ENCODE measurements around the gene GAGE12G. TPM values are rescaled to one million over a fixed set of nuclear protein-coding genes. Genes with fewer than 3 reads are reported as not detected.
"Not testable (repeated sequence)": the region's sequence is repeated elsewhere in the genome, so short reads cannot be mapped to it uniquely, and the experiment has no call there.

GAGE12G gene
- total and polyA plus RNA-seq, 7 experiments from 2014 or later, result not detected

DNA sequence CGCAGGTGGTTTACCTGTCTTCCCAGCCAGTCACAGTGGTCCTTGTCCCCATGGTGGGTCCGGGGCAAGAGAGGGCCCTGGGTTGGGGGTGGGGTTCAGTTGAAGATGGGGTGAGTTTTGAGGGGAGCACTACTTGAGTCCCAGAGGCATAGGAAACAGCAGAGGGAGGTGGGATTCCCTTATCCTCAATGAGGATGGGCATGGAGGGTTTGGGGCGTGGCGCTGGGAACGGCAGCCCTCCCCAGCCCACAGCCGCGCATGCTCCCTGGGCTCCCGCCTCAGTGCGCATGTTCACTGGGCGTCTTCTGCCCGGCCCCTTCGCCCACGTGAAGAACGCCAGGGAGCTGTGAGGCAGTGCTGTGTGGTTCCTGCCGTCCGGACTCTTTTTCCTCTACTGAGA is 9.4 kb downstream of the GAGE12G start, which contains the start of gene GAGE12H:
Gene GAGE12H, plus strand, starts transcription at position 301 of the 400 bp plus-strand sequence. CDS start 1,155 bp downstream, outside the sequence.
- CTCF ChIA-PET, POLR2A ChIA-PET, ATAC-seq: not testable (repeated sequence)

DNA sequence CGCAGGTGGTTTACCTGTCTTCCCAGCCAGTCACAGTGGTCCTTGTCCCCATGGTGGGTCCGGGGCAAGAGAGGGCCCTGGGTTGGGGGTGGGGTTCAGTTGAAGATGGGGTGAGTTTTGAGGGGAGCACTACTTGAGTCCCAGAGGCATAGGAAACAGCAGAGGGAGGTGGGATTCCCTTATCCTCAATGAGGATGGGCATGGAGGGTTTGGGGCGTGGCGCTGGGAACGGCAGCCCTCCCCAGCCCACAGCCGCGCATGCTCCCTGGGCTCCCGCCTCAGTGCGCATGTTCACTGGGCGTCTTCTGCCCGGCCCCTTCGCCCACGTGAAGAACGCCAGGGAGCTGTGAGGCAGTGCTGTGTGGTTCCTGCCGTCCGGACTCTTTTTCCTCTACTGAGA is 19.0 kb downstream of the GAGE12G start, which contains the start of gene GAGE2A:
Gene GAGE2A, plus strand, starts transcription at position 301 of the 400 bp plus-strand sequence. CDS start 1,155 bp downstream, outside the sequence.
- H3K4me1 ChIP-seq (ENCODE audit: control insufficient read depth in 2 of 2, insufficient read depth in 2 of 2, low read length in 2 of 2); H3K4me3 ChIP-seq (ENCODE audit: low read length); H3K36me3 Mint-ChIP-seq; H3K27me3 ChIP-seq (ENCODE audit: control insufficient read depth in 2 of 2, insufficient read depth in 2 of 2, low read length in 2 of 2); DNase-seq; ATAC-seq; H3K27ac Mint-ChIP-seq; CTCF ChIA-PET; H3K36me3 ChIP-seq (ENCODE audit: control insufficient read depth in 2 of 3, insufficient read depth in 3 of 3, low read length in 3 of 3); POLR2A ChIA-PET; intact Hi-C loops (cut with micrococcal nuclease); H3K27me3 Mint-ChIP-seq; H3K27ac ChIP-seq (ENCODE audit: low read depth, low read length); H3K9me3 Mint-ChIP-seq; H3K4me1 Mint-ChIP-seq; H3K4me3 Mint-ChIP-seq; H3K9me3 ChIP-seq (ENCODE audit: control insufficient read depth in 2 of 3, low read length in 3 of 3): not testable (repeated sequence)

More for the DNA sequence above, 9.4 kb downstream of the GAGE12G start, which contains the start of gene GAGE12H:
- DNase-seq; H3K9me3 ChIP-seq (ENCODE audit: control insufficient read depth in 2 of 3, low read length in 3 of 3); H3K4me1 ChIP-seq (ENCODE audit: control insufficient read depth in 2 of 2, insufficient read depth in 2 of 2, low read length in 2 of 2); H3K36me3 Mint-ChIP-seq; H3K4me1 Mint-ChIP-seq; H3K27me3 ChIP-seq (ENCODE audit: control insufficient read depth in 2 of 2, insufficient read depth in 2 of 2, low read length in 2 of 2); H3K4me3 ChIP-seq (ENCODE audit: low read length); intact Hi-C loops (cut with micrococcal nuclease); H3K27ac ChIP-seq (ENCODE audit: low read depth, low read length); H3K27ac Mint-ChIP-seq; H3K4me3 Mint-ChIP-seq; H3K9me3 Mint-ChIP-seq; H3K27me3 Mint-ChIP-seq; H3K36me3 ChIP-seq (ENCODE audit: control insufficient read depth in 2 of 3, insufficient read depth in 3 of 3, low read length in 3 of 3): not testable (repeated sequence)

GRCh38 chrX:49589769-49590478 is 19.7 kb downstream of the GAGE12G start:
- POLR2A ChIA-PET; H3K27ac ChIP-seq (ENCODE audit: low read depth, low read length); H3K4me1 Mint-ChIP-seq; H3K9me3 ChIP-seq (ENCODE audit: control insufficient read depth in 2 of 3, low read length in 3 of 3); ATAC-seq; H3K4me1 ChIP-seq (ENCODE audit: control insufficient read depth in 2 of 2, insufficient read depth in 2 of 2, low read length in 2 of 2); H3K4me3 ChIP-seq (ENCODE audit: low read length); intact Hi-C loops (cut with micrococcal nuclease); H3K36me3 Mint-ChIP-seq; H3K9me3 Mint-ChIP-seq; H3K27me3 Mint-ChIP-seq; CTCF ChIA-PET; H3K27me3 ChIP-seq (ENCODE audit: control insufficient read depth in 2 of 2, insufficient read depth in 2 of 2, low read length in 2 of 2); H3K36me3 ChIP-seq (ENCODE audit: control insufficient read depth in 2 of 3, insufficient read depth in 3 of 3, low read length in 3 of 3); H3K4me3 Mint-ChIP-seq; H3K27ac Mint-ChIP-seq: not testable (repeated sequence)
- peak in 1 of 9 donors; percentile 7 for DNase-seq

GRCh38 chrX:49590488-49590887 is 20.3 kb downstream of the GAGE12G start:
- ATAC-seq; H3K27me3 ChIP-seq (ENCODE audit: control insufficient read depth in 2 of 2, insufficient read depth in 2 of 2, low read length in 2 of 2); H3K4me3 ChIP-seq (ENCODE audit: low read length); intact Hi-C loops (cut with micrococcal nuclease); POLR2A ChIA-PET; H3K4me1 Mint-ChIP-seq; H3K27me3 Mint-ChIP-seq; H3K36me3 Mint-ChIP-seq; H3K4me3 Mint-ChIP-seq; H3K27ac ChIP-seq (ENCODE audit: low read depth, low read length); H3K9me3 Mint-ChIP-seq; DNase-seq; H3K27ac Mint-ChIP-seq; H3K4me1 ChIP-seq (ENCODE audit: control insufficient read depth in 2 of 2, insufficient read depth in 2 of 2, low read length in 2 of 2); H3K36me3 ChIP-seq (ENCODE audit: control insufficient read depth in 2 of 3, insufficient read depth in 3 of 3, low read length in 3 of 3); CTCF ChIA-PET; H3K9me3 ChIP-seq (ENCODE audit: control insufficient read depth in 2 of 3, low read length in 3 of 3): not testable (repeated sequence)

- H3K4me1 ChIP-seq (ENCODE audit: control insufficient read depth in 2 of 2, insufficient read depth in 2 of 2, low read length in 2 of 2); H3K27me3 ChIP-seq (ENCODE audit: control insufficient read depth in 2 of 2, insufficient read depth in 2 of 2, low read length in 2 of 2); H3K27me3 Mint-ChIP-seq; H3K27ac Mint-ChIP-seq; H3K36me3 Mint-ChIP-seq; H3K27ac ChIP-seq (ENCODE audit: low read depth, low read length); H3K36me3 ChIP-seq (ENCODE audit: control insufficient read depth in 2 of 3, insufficient read depth in 3 of 3, low read length in 3 of 3); POLR2A ChIA-PET; H3K4me1 Mint-ChIP-seq; H3K4me3 ChIP-seq (ENCODE audit: low read length); intact Hi-C loops (cut with micrococcal nuclease); DNase-seq; H3K9me3 Mint-ChIP-seq; H3K9me3 ChIP-seq (ENCODE audit: control insufficient read depth in 2 of 3, low read length in 3 of 3); H3K4me3 Mint-ChIP-seq; ATAC-seq; CTCF ChIA-PET: not testable (repeated sequence)
These were observed 28.5 kb downstream of the GAGE12G start, which contains the start of gene GAGE1 for GRCh38 chrX:49598720-49599119. Gene GAGE1 (plus strand): TSS chrX:49599020. CDS start chrX:49600175, 1,155 bp downstream.

- ChIA-PET CTCF (no interaction called here), POLR2A (no interaction called here)
- no peak overlapping the region for H3K4me3 ChIP-seq (ENCODE audit: low read length)
- ATAC-seq (no peak), DNase-seq (no peak)
- H3K4me1 ChIP-seq (ENCODE audit: control insufficient read depth in 2 of 2, insufficient read depth in 2 of 2, low read length in 2 of 2), result no peaks in the 10 kb centered on the region
- no peaks in the 10 kb centered on the region for H3K36me3 ChIP-seq (ENCODE audit: control insufficient read depth in 2 of 3, insufficient read depth in 3 of 3, low read length in 3 of 3)
- no peak overlapping the region for H3K27ac ChIP-seq (ENCODE audit: low read depth, low read length)
- H3K27me3 ChIP-seq (ENCODE audit: control insufficient read depth in 2 of 2, insufficient read depth in 2 of 2, low read length in 2 of 2), result no peaks in the 10 kb centered on the region
- Mint-ChIP-seq H3K36me3 (no peaks in the 10 kb centered on the region), H3K27ac (no peak overlapping the region), H3K4me1 (no peaks in the 10 kb centered on the region), H3K27me3 (peaks cover 0 to 4% (median 0%) of the 10 kb centered on the region in 5 donors), H3K4me3 (no peak overlapping the region), H3K9me3 (peaks cover 0 to 5% (median 0%) of the 10 kb centered on the region in 11 donors)
- intact Hi-C loops (cut with micrococcal nuclease), result no loop called here
- H3K9me3 ChIP-seq (ENCODE audit: control insufficient read depth in 2 of 3, low read length in 3 of 3), result no peaks in the 10 kb centered on the region
These were observed 40.6 kb downstream of the GAGE12G start for GRCh38 chrX:49610718-49611310.

GRCh38 chrX:49618574-49618973 is 48.4 kb downstream of the GAGE12G start:
- ATAC-seq (no peak), DNase-seq (no peak)
- no peaks in the 10 kb centered on the region for H3K27me3 ChIP-seq (ENCODE audit: control insufficient read depth in 2 of 2, insufficient read depth in 2 of 2, low read length in 2 of 2)
- H3K36me3 ChIP-seq (ENCODE audit: control insufficient read depth in 2 of 3, insufficient read depth in 3 of 3, low read length in 3 of 3), result no peaks in the 10 kb centered on the region
- Mint-ChIP-seq H3K4me3 (no peak overlapping the region), H3K9me3 (peaks cover 0 to 4% (median 0%) of the 10 kb centered on the region in 11 donors), H3K4me1 (no peaks in the 10 kb centered on the region), H3K27ac (peak overlapping the region in 1 of 9 donors; percentile 52), H3K27me3 (no peaks in the 10 kb centered on the region), H3K36me3 (no peaks in the 10 kb centered on the region)
- intact Hi-C loops (cut with micrococcal nuclease), result no loop called here
- H3K27ac ChIP-seq (ENCODE audit: low read depth, low read length), result no peak overlapping the region
- H3K4me3 ChIP-seq (ENCODE audit: low read length), result no peak overlapping the region
- H3K4me1 ChIP-seq (ENCODE audit: control insufficient read depth in 2 of 2, insufficient read depth in 2 of 2, low read length in 2 of 2), result no peaks in the 10 kb centered on the region
- CTCF ChIA-PET, result no interaction called here
- POLR2A ChIA-PET, result no interaction called here
- no peaks in the 10 kb centered on the region for H3K9me3 ChIP-seq (ENCODE audit: control insufficient read depth in 2 of 3, low read length in 3 of 3)
